ENCODE data around the gene CLPSL1. TPM values are rescaled to one million over a fixed set of nuclear protein-coding genes. Genes with fewer than 3 reads are reported as not detected.

Gene CLPSL1
- total and polyA plus RNA-seq, 2 experiments from 2014 or later: not detected

GRCh38 chr6:35796236-35796635, 15.4 kb downstream of the CLPSL1 start:
- no peaks in the 10 kb centered on the region for H3K27me3 ChIP-seq (ENCODE audit: insufficient read depth)
- no peak overlapping the region for H3K27ac ChIP-seq (ENCODE audit: low read depth)
- H3K4me2 ChIP-seq: no peak overlapping the region
- no peak overlapping the region for H3K4me3 ChIP-seq
- H3K36me3 Mint-ChIP-seq (ENCODE audit: low read depth): no peaks in the 10 kb centered on the region
- H3K79me2 ChIP-seq (replicated peaks; ENCODE audit: insufficient read depth): no peaks in the 10 kb centered on the region
- no peak for TF ChIP-seq ZNF462 (CRISPR knock-in tag; IDR thresholded peaks at IDR 0.05)
- TF ChIP-seq NANOG (IDR thresholded peaks at IDR 0.05; ENCODE audit: borderline replicate concordance): no peak
- TF ChIP-seq EZH2phosphoT487 (IDR thresholded peaks at IDR 0.05; ENCODE audit: unreplicated experiment): no peak
- no peak for TF ChIP-seq CREB1 (CRISPR knock-in tag; IDR thresholded peaks at IDR 0.05; ENCODE audit: low read depth)
- TF ChIP-seq ZNF114 (CRISPR knock-in tag; IDR thresholded peaks at IDR 0.05): no peak
- no peak for TF ChIP-seq STAT1 (IDR thresholded peaks at IDR 0.05; ENCODE audit: unreplicated experiment)
- TF ChIP-seq ZNF331 (CRISPR knock-in tag; IDR thresholded peaks at IDR 0.05; ENCODE audit: low read depth): no peak
- TF ChIP-seq ETS1 (IDR thresholded peaks at IDR 0.05): no peak
- no peak for TF ChIP-seq CTCF (conservative IDR thresholded peaks at IDR 0.05; ENCODE audit: low read depth in 2 of 2)
- no peak for TF ChIP-seq POLR2AphosphoS5 (IDR thresholded peaks at IDR 0.05; ENCODE audit: low read depth)
- TF ChIP-seq EZH2 (IDR thresholded peaks at IDR 0.05; ENCODE audit: low read depth, unreplicated experiment): no peak
- TF ChIP-seq JUNB (IDR thresholded peaks at IDR 0.05; ENCODE audit: unreplicated experiment): no peak
- TF ChIP-seq REST (IDR thresholded peaks at IDR 0.05; ENCODE audit: unreplicated experiment): no peak
- ATAC-seq (no peak), DNase-seq (ENCODE audit: low spot score) (no peak)
- no peaks in the 10 kb centered on the region for H3K36me3 ChIP-seq (ENCODE audit: insufficient read depth)
- H3K4me1 ChIP-seq (ENCODE audit: insufficient read depth): peaks cover 14% of the 10 kb centered on the region
- H3K4me3 Mint-ChIP-seq: no peak overlapping the region
- H3F3A ChIP-seq (replicated peaks; ENCODE audit: low read depth): 0 out of 2 replicates have a peak, but pooled peaks cover 6% of the 10 kb centered on the region
- H3K27ac Mint-ChIP-seq: no peak overlapping the region; the same call in 1 of the 2 replicates
- peak overlapping the region; percentile 80 for H2AFZ ChIP-seq
- peaks cover 21% of the 10 kb centered on the region for H3K4me1 Mint-ChIP-seq
- no peaks in the 10 kb centered on the region for H4K20me1 ChIP-seq (replicated peaks; ENCODE audit: insufficient read depth)
- H3K27me3 Mint-ChIP-seq (ENCODE audit: insufficient read depth, low read depth, poor library complexity): peaks cover 12% of the 10 kb centered on the region
- H3K9me2 ChIP-seq (ENCODE audit: insufficient read depth): peaks cover 14% of the 10 kb centered on the region; the same call in 1 of the 2 replicates
- H3K9me3 Mint-ChIP-seq: no peaks in the 10 kb centered on the region

Data from GM23338 (cell line).